Thoracic aorta (tissue), 2 donors: ENCODE measurements around the gene KAT8. TPM values are rescaled to one million over a fixed set of nuclear protein-coding genes. Genes with fewer than 3 reads are reported as not detected.
"Not testable (repeated sequence)": the region's sequence is repeated elsewhere in the genome, so short reads cannot be mapped to it uniquely, and the experiment has no call there.

Source experiments
- ATAC-seq: fragments of 150-250 bp; one replicate; pipeline ENCODE4 v1.8.0; 2017; ENCODE audit warnings: low read depth; ENCODE audit not compliant: insufficient number of reproducible peaks, low FRiP score
- DNase-seq: peaks from one replicate; pipeline ENCODE4 v3.0.0-alpha.2; 2020; ENCODE audit warnings: low spot score
- H3K27ac ChIP-seq, 2 donors: fragments of 200-600 bp; sonication (generic); 1 replicate in 1 of 2; 2 replicates in 1 of 2; pipeline ENCODE4 v1.5.1; 2016; ENCODE audit warnings: mild to moderate bottlenecking in 2 of 2, moderate library complexity in 2 of 2
- H3K27me3 ChIP-seq: fragments of 200-600 bp; sonication (generic); replicated peaks from 2 replicates; pipeline ENCODE4 v1.6.0; 2016; ENCODE audit warnings: mild to moderate bottlenecking; ENCODE audit not compliant: insufficient read depth
- H3K36me3 ChIP-seq: fragments of 200-600 bp; sonication (generic); one replicate; pipeline ENCODE4 v1.5.1; 2016
- H3K4me1 ChIP-seq, 2 donors: fragments of 200-600 bp; sonication (generic); 1 replicate in 1 of 2; 2 replicates in 1 of 2; pipeline versions ENCODE4 v1.5.1 to v1.6.0; 2016; ENCODE audit warnings: low read depth in 2 of 2, mild to moderate bottlenecking in 1 of 2; ENCODE audit not compliant: control insufficient read depth in 1 of 2
- H3K4me3 ChIP-seq: fragments of 200-600 bp; sonication (generic); 2 replicates; pipeline ENCODE4 v1.5.1; 2016; ENCODE audit warnings: mild to moderate bottlenecking
- H3K9me3 ChIP-seq: fragments of 200-600 bp; sonication (generic); 2 replicates; pipeline ENCODE4 v1.5.1; 2016
- CTCF ChIP-seq: fragments of 200-600 bp; sonication (generic); IDR thresholded peaks from one replicate; pipeline ENCODE4 v1.5.1; 2019; ENCODE audit warnings: antibody characterized with exemption
- total RNA-seq, 2 donors: library from RNA; depleted of rRNA; stranded (reverse); fragments of >200 nt; gene quantifications; one replicate each; pipeline versions ENCODE4 v1.1.0 to v1.2.3, GENCODE V29; 2016

The KAT8 gene
- total RNA-seq, 2 donors from 2014 or later, result 62.5 to 75.7 TPM

DNA sequence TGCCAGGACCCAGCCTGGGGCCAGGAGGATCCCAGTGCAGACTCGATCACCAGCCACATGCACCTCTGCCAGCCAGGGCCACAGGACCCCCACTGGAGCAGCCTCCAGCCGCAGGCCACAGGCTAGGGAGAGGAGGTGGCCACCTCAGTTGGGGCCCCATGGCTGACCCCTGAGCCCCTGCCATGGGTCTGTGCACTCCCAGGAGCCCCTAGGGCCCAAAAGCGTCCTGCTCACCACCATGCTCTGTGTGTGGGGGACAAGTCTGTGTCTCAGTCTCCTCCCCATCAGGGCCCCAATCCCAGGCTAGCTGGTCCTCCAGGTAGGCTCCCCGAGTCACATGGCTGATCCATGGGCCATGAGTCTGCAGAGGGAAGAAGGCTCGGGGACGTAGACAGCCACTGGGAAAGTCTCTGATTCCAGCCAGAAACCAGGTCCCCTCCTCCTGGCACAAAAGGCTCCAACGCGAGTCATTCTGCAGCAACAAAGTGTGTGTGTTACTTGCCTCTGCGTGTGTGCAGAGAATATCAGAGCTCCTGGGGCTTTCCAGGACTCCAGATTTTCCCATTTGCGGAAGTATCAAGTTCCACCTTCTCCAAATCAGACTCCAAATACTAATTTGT is 24.1 kb downstream of the KAT8 start:
- no peak for DNase-seq

DNA sequence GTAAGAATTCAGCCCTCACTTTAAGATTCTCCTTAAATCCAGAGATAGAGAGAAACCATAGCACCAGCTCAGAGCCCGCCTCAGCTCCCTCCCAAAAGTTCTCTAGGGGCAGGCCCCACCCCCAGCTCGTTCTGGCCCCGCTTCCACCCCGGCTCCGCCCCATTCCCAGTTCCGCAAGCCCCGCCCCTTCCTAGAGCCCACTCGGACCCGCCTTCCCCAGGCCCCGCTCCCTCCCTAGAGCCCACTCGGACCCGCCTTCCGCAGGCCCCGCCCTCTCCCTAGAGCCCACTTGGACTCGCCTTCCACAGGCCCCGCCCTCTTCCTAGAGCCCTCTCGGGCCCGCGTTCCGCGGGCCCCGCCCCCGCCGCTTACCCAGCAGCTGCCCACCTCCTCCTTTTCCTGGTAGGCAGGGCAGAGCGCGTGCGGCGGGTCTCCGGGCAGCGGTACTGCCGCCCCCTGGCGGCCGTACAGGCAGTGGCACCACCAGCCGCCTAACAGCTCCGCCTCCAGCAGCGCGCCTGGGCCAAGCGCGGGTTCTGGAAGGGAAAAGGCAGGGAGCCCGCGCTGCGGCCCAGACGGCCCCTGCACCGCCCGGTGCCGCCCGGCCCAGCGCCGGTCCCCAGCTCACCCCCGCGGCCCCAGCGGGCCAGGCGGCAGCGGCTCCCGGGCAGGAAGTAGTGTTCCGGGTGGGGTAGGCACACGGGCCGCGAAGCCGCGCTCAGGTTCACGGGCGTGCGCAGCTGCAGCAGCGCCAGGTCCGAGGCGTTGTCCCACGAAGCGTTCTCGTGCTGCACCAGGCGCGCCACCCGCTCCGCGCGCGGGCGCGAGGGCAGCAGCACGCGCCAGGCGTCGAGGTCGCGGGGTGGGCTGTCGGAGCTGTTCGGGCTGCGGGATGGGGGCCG is 24.9 kb downstream of the KAT8 start:
- ATAC-seq (peak; percentile 86), DNase-seq (peak; percentile 97)
- Histone ChIP-seq H3K36me3 (no peaks in the 10 kb centered on the region), H3K9me3 (no peaks in the 10 kb centered on the region), H3K27ac (peak overlapping the region; percentile 94), H3K27me3 (no peaks in the 10 kb centered on the region), H3K4me1 (peaks cover 16 to 35% of the 10 kb centered on the region in 2 donors), H3K4me3 (peak overlapping the region; percentile 75)
- peak; percentile 98 for TF ChIP-seq CTCF

More for the DNA sequence above, 24.1 kb downstream of the KAT8 start:
- H3K9me3 ChIP-seq, result no peaks in the 10 kb centered on the region
- peaks cover 16 to 35% of the 10 kb centered on the region in 2 donors for H3K4me1 ChIP-seq
- H3K27ac ChIP-seq, result peak overlapping the region; percentile 94
- H3K4me3 ChIP-seq, result peak overlapping the region; percentile 75
- TF ChIP-seq CTCF, result no peak
- no peaks in the 10 kb centered on the region for H3K36me3 ChIP-seq
- no peaks in the 10 kb centered on the region for H3K27me3 ChIP-seq
- ATAC-seq, result peak; percentile 24

GRCh38 chr16:31143011-31143693 is 25.7 kb downstream of the KAT8 start:
- no peak for ATAC-seq
- H3K9me3 ChIP-seq, result no peaks in the 10 kb centered on the region
- H3K4me3 ChIP-seq, result peak overlapping the region; percentile 75
- H3K4me1 ChIP-seq, result peaks cover 15 to 32% of the 10 kb centered on the region in 2 donors
- peak overlapping the region; percentile 56 to 68 for H3K27ac ChIP-seq
- no peaks in the 10 kb centered on the region for H3K36me3 ChIP-seq
- no peaks in the 10 kb centered on the region for H3K27me3 ChIP-seq
- DNase-seq, result no peak
- no peak for TF ChIP-seq CTCF

GRCh38 chr16:31143694-31144148 is 26.3 kb downstream of the KAT8 start:
- H3K9me3 ChIP-seq, result no peaks in the 10 kb centered on the region
- no peak overlapping the region for H3K27ac ChIP-seq
- DNase-seq (no peak), ATAC-seq (no peak)
- H3K4me3 ChIP-seq, result no peak overlapping the region
- H3K27me3 ChIP-seq, result no peaks in the 10 kb centered on the region
- peaks cover 12 to 26% of the 10 kb centered on the region in 2 donors for H3K4me1 ChIP-seq
- no peaks in the 10 kb centered on the region for H3K36me3 ChIP-seq
- no peak for TF ChIP-seq CTCF

- not testable (repeated sequence) for H3K27ac ChIP-seq, H3K9me3 ChIP-seq, H3K4me3 ChIP-seq, H3K36me3 ChIP-seq, ATAC-seq, DNase-seq, H3K27me3 ChIP-seq
- H3K4me1 ChIP-seq, result peaks cover 6 to 19% of the 10 kb centered on the region in 2 donors
These were observed 27.0 kb downstream of the KAT8 start for GRCh38 chr16:31144418-31144817.
